Lung (tissue), 12 donors: ENCODE measurements around the gene ITPRIPL1. TPM values are rescaled to one million over a fixed set of nuclear protein-coding genes. Genes with fewer than 3 reads are reported as not detected.

Experiments
- ATAC-seq: fragments of 200-7000 bp; cut with Tn5 transposase; one replicate; pipeline ENCODE4 v1.9.1; 2020; ENCODE audit warnings: moderate number of reproducible peaks; ENCODE audit not compliant: insufficient read depth, low FRiP score
- DNase-seq, 3 donors: peaks; one replicate each; pipeline ENCODE4 v3.0.0-alpha.2; 2013 to 2017
- H3K27ac ChIP-seq, 2 donors: one replicate each; pipeline ENCODE4 v1.5.1; 2013; ENCODE audit warnings: mild to moderate bottlenecking in 2 of 2, moderate library complexity in 2 of 2, control low read depth in 1 of 2, inconsistent platforms in 1 of 2, low read depth in 1 of 2, low read length in 1 of 2
- H3K27me3 ChIP-seq, 3 donors: one replicate each; pipeline ENCODE4 v1.5.1; 2013; ENCODE audit warnings: low read length in 2 of 3; ENCODE audit not compliant: control insufficient read depth in 3 of 3, insufficient read depth in 3 of 3
- H3K36me3 ChIP-seq, 4 donors: one replicate each; pipeline ENCODE4 v1.5.1; 2013; ENCODE audit warnings: low read length in 4 of 4, mild to moderate bottlenecking in 1 of 4, moderate library complexity in 1 of 4; ENCODE audit not compliant: control insufficient read depth in 4 of 4, insufficient read depth in 4 of 4
- H3K4me1 ChIP-seq, 5 donors: one replicate each; pipeline ENCODE4 v1.5.1; 2013; ENCODE audit warnings: low read length in 5 of 5, mild to moderate bottlenecking in 2 of 5, moderate library complexity in 1 of 5; ENCODE audit not compliant: control insufficient read depth in 5 of 5, insufficient read depth in 5 of 5
- H3K4me3 ChIP-seq: one replicate; pipeline ENCODE4 v1.5.1; 2013; ENCODE audit warnings: mild to moderate bottlenecking, control low read depth, moderate library complexity
- H3K9ac ChIP-seq, 2 donors: one replicate each; pipeline ENCODE4 v1.5.1; 2013; ENCODE audit warnings: low read length in 2 of 2, control low read depth in 1 of 2; ENCODE audit not compliant: insufficient read depth in 1 of 2
- H3K9me3 ChIP-seq, 4 donors: one replicate each; pipeline ENCODE4 v1.5.1; 2013; ENCODE audit warnings: low read length in 3 of 4, mild to moderate bottlenecking in 1 of 4, moderate library complexity in 1 of 4; ENCODE audit not compliant: control insufficient read depth in 4 of 4, insufficient read depth in 3 of 4
- WGBS, 2 donors: extraction: QIAGEN DNeasy Blood & Tissue Kit; methylation state at CpG; one replicate each; pipeline ENCODE4 v1.1.7; 2013; 5-methylcytosine and 5-hydroxymethylcytosine counted together
- polyA plus RNA-seq, 2 donors: library from polyadenylated mRNA; stranded (reverse); fragments of 200-250 nt; gene quantifications; one replicate each; pipeline ENCODE4 v1.2.1, GENCODE V29; 2013
- total RNA-seq, 2 donors: library from RNA; depleted of rRNA in 1 of 2; stranded (reverse); fragments of >200 nt in 1 of 2; gene quantifications; one replicate each; pipeline ENCODE4 v1.2.1, GENCODE V29; 2014 to 2021
- TF ChIP-seq, protein P1 (sequence below): IDR thresholded peaks from 2 replicates; pipeline ENCODE4 v1.5.1; 2012; ENCODE audit warnings: mild to moderate bottlenecking; ENCODE audit errors: control extremely low read depth, extremely low read depth
- donor health status: control.
- donor health status: control.
- donor health status: Bipolar disorder and iron deficiency.
- donor health status: healthy.
- donor health status: DM: yes; HTN: yes; CAD: no.

ITPRIPL1 gene
- total and polyA plus RNA-seq, 4 donors = 0.33 to 2.2 (median 1.5) TPM

DNA sequence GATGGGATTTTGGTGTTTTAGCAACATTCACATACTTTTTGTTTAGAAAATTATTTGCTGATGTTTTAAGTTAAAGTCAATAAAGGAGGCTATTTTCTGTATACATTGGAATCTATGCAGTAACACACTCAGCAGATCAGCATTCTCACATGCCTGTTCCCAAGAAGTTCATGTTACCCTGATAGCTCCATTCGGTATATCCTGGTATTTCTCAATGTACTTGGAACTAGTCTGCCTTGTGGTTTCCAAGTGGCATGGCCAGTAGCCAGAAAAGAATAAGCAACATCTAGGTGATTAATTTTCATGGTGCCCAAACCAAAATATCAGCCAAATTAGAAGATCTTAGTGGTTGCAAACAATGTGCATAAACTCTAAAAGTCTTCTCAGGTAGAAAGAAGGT is 5.3 kb downstream of the ITPRIPL1 start:
- Histone ChIP-seq H3K4me3 (no peak overlapping the region), H3K27me3 (no peaks in the 10 kb centered on the region), H3K9me3 (no peaks in the 10 kb centered on the region), H3K9ac (no peak overlapping the region), H3K27ac (no peak overlapping the region), H3K4me1 (peaks cover 0 to 25% (median 3%) of the 10 kb centered on the region in 5 donors), H3K36me3 (peaks cover 0 to 3% (median under 1%) of the 10 kb centered on the region in 4 donors)
- TF ChIP-seq, protein P1, sequence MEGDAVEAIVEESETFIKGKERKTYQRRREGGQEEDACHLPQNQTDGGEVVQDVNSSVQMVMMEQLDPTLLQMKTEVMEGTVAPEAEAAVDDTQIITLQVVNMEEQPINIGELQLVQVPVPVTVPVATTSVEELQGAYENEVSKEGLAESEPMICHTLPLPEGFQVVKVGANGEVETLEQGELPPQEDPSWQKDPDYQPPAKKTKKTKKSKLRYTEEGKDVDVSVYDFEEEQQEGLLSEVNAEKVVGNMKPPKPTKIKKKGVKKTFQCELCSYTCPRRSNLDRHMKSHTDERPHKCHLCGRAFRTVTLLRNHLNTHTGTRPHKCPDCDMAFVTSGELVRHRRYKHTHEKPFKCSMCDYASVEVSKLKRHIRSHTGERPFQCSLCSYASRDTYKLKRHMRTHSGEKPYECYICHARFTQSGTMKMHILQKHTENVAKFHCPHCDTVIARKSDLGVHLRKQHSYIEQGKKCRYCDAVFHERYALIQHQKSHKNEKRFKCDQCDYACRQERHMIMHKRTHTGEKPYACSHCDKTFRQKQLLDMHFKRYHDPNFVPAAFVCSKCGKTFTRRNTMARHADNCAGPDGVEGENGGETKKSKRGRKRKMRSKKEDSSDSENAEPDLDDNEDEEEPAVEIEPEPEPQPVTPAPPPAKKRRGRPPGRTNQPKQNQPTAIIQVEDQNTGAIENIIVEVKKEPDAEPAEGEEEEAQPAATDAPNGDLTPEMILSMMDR = no peak
- no peak for ATAC-seq
- 42 to 46% methylated on average over 1 of the region's 1 CpG for WGBS, 2 donors
- DNase-seq = no peak

DNA sequence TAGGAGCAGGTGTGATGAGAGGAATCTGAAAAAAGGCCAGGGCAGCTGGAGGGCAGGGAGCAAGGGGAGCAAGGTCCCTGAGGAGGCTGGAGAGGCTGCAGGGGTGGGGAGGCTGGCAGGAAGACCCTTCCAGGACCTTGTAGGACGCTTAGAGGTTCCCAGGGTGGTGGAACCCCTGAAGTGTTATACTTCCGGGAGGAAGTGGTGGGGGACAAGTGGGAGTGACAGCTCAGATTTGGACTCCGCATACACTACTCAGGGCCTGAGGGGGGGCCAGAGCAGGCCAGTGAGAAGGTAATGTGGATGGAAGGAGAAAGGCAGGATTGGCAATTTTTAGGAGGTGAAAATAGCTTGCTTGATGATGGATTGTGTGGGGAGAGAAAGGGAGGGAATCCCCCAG is 8.6 kb downstream of the ITPRIPL1 start:
- no peak overlapping the region for H3K9ac ChIP-seq
- 82 to 89% methylated on average over 3 of the region's 3 CpGs for WGBS, 2 donors
- TF ChIP-seq, protein P1 = no peak
- no peaks in the 10 kb centered on the region for H3K9me3 ChIP-seq
- no peak overlapping the region for H3K27ac ChIP-seq
- H3K36me3 ChIP-seq = peaks cover 0 to 3% (median 0%) of the 10 kb centered on the region in 4 donors
- DNase-seq (no peak), ATAC-seq (no peak)
- no peak overlapping the region for H3K4me3 ChIP-seq
- H3K27me3 ChIP-seq = no peaks in the 10 kb centered on the region
- H3K4me1 ChIP-seq = peaks cover 0 to 28% (median 3%) of the 10 kb centered on the region in 5 donors

DNA sequence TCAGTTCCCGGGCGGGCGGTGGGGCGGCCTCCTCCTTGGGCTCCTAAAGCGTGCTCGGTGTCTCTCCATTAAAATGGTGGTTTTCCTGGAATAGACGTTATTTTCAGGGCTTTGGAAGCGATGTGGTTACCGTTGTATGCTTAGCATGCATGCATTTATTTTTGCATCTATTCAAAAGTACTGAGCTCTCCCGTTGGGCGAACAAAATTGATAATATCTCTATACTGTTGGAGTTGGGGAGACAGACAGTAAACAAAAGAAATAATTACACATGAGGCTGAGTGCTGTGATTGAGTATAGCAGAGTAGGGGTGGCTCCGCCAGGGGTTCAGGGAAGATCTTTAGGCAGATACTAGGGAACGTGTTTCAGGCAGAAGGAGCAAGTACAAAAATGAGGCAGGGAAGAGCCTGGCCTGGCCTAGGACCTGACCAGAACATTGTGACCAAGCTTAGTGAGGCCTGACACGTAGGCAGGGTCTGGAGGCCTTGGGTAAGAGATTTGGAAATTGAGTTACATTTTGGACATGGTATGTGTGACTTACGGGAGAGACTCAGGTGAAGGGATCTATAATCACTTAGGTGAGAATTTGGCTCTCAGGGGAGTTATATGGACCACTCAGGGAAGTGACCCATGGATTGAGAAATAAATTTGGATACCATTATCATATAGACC is 11.1 kb downstream of the ITPRIPL1 start:
- TF ChIP-seq, protein P1 = no peak
- ATAC-seq (no peak), DNase-seq (no peak)
- H3K9me3 ChIP-seq = no peaks in the 10 kb centered on the region
- H3K36me3 ChIP-seq = peaks cover 0 to 3% (median 0%) of the 10 kb centered on the region in 4 donors
- H3K9ac ChIP-seq = peak overlapping the region in 1 of 2 donors; percentile 69
- no peak overlapping the region for H3K4me3 ChIP-seq
- WGBS, 2 donors = 18 to 19% methylated on average over 15 of the region's 15 CpGs
- no peaks in the 10 kb centered on the region for H3K27me3 ChIP-seq
- peaks cover 0 to 17% (median 3%) of the 10 kb centered on the region in 5 donors for H3K4me1 ChIP-seq
- no peak overlapping the region for H3K27ac ChIP-seq
